GM12878 (cell line): ENCODE results near the gene SHROOM3. TPM values are rescaled to one million over a fixed set of nuclear protein-coding genes. Genes with fewer than 3 reads are reported as not detected.

Experiments
- ATAC-seq: fragments of 200-7000 bp; cut with Tn5 transposase; 3 replicates; pipeline ENCODE4 v1.9.1; 2020; ENCODE audit warnings: mild to moderate bottlenecking, moderate library complexity
- BruUV-seq: library from RNA; stranded (reverse); fragments of 400-500 nt; replicated peaks from 2 replicates; lab custom pipeline; 2021; lab: Mats Ljungman, UMichigan
- CTCF ChIA-PET: fragments of 300-600 bp; sonication (Branson Sonifier 250); formaldehyde crosslinking; extraction: SDS; loops from one replicate; lab custom pipeline; 2021; ENCODE audit warnings: inconsistent platforms; lab: Yijun Ruan, JAX
- POLR2A ChIA-PET: fragments of 350-600 bp; formaldehyde crosslinking; extraction: SDS; loops from one replicate; lab custom pipeline; 2021; ENCODE audit warnings: inconsistent platforms; lab: Charles Lee
- RAD21 ChIA-PET: fragments of 300-600 bp; sonication (Branson Sonifier 250); formaldehyde crosslinking; loops from one replicate; lab custom pipeline; 2023; ENCODE audit warnings: antibody characterized with exemption; ENCODE audit not compliant: unreplicated experiment; lab: Charles Lee
- SMC1A ChIA-PET: fragments of 300-600 bp; sonication (Branson Sonifier 250); formaldehyde crosslinking; loops from one replicate; lab custom pipeline; 2023; ENCODE audit not compliant: unreplicated experiment, uncharacterized antibody; lab: Charles Lee
- DNase-seq: peaks from one replicate; pipeline ENCODE4 v3.0.0-alpha.2; 2011; ENCODE audit warnings: low read depth, low spot score
- FAIRE-seq: peaks from 3 replicates; lab custom pipeline; 2011; peaks lifted over from hg19 to GRCh38; lab: Jason Lieb, UNC
- H2AFZ ChIP-seq: 2 replicates; pipeline ENCODE4 v1.6.0; 2011; ENCODE audit warnings: low read depth, low read length, control low read depth; ENCODE audit not compliant: control insufficient read depth
- H3K27ac ChIP-seq: 2 replicates; pipeline ENCODE4 v1.5.1; 2011; ENCODE audit warnings: control low read depth; ENCODE audit not compliant: control insufficient read depth, insufficient read depth
- H3K27me3 ChIP-seq, 2 experiments: replicated peaks in 1 of 2; 2 replicates each; pipeline versions ENCODE4 v1.6.0 to v1.6.1; 2011; ENCODE audit warnings: low read length in 1 of 2; ENCODE audit not compliant: control insufficient read depth in 2 of 2, insufficient read depth in 2 of 2
- H3K36me3 ChIP-seq, 2 experiments: 2 replicates each; pipeline ENCODE4 v1.5.1; 2011; ENCODE audit warnings: low read length in 1 of 2; ENCODE audit not compliant: control insufficient read depth in 2 of 2, insufficient read depth in 2 of 2
- H3K4me1 ChIP-seq: 2 replicates; pipeline ENCODE4 v1.6.1; 2011; ENCODE audit warnings: mild to moderate bottlenecking, low read length, moderate library complexity, mixed read lengths; ENCODE audit not compliant: control insufficient read depth, insufficient read depth
- H3K4me2 ChIP-seq: 2 replicates; pipeline ENCODE4 v1.6.0; 2011; ENCODE audit warnings: control low read depth; ENCODE audit not compliant: control insufficient read depth, insufficient read depth
- H3K4me3 ChIP-seq: fragments of 200-600 bp; sonication (generic); 2 replicates; pipeline ENCODE4 v1.5.1; 2016
- H3K79me2 ChIP-seq: 2 replicates; pipeline ENCODE4 v1.6.0; 2011; ENCODE audit warnings: low read length; ENCODE audit not compliant: control insufficient read depth, insufficient read depth
- H3K9ac ChIP-seq: 2 replicates; pipeline ENCODE4 v1.8.0; 2011; ENCODE audit warnings: low read length, control low read depth, mixed read lengths; ENCODE audit not compliant: control insufficient read depth, insufficient read depth
- H3K9me3 ChIP-seq: replicated peaks from 3 replicates; pipeline ENCODE4 v1.5.1; 2011; ENCODE audit warnings: mild to moderate bottlenecking, low read length; ENCODE audit not compliant: control insufficient read depth, insufficient read depth
- H4K20me1 ChIP-seq: 2 replicates; pipeline ENCODE4 v1.6.0; 2011; ENCODE audit not compliant: control insufficient read depth, insufficient read depth
- BACH1 ChIP-seq: fragments of 450-650 bp; IDR thresholded peaks from 2 replicates; pipeline ENCODE4 v1.6.1; 2017; ENCODE audit warnings: mild to moderate bottlenecking, borderline replicate concordance
- BHLHE40 ChIP-seq, 2 experiments: fragments of 450-650 bp in 1 of 2; IDR thresholded peaks; 2 replicates each; pipeline ENCODE4 v1.6.1; 2011 to 2017; ENCODE audit warnings: low read depth in 2 of 2, borderline replicate concordance in 1 of 2, improper control_type of control experiment in 1 of 2, low read length in 1 of 2, mild to moderate bottlenecking in 1 of 2
- CBX3 ChIP-seq: fragments of 200-600 bp; sonication (generic); IDR thresholded peaks from 2 replicates; pipeline ENCODE4 v1.6.1; 2016; ENCODE audit warnings: low read depth, borderline replicate concordance
- CBX5 ChIP-seq: sonication (generic); IDR thresholded peaks from 2 replicates; pipeline ENCODE4 v1.6.1; 2016; ENCODE audit warnings: low read depth, moderate library complexity, mild to moderate bottlenecking, inconsistent platforms
- CEBPZ ChIP-seq: fragments of 150-350 bp; IDR thresholded peaks from 2 replicates; pipeline ENCODE4 v1.6.1; 2016; ENCODE audit warnings: low read depth, low read length
- CHD1 ChIP-seq: IDR thresholded peaks from 2 replicates; pipeline ENCODE4 v1.6.1; 2012; ENCODE audit warnings: low read depth, low read length, improper control_type of control experiment
- EED ChIP-seq: sonication (generic); IDR thresholded peaks from 2 replicates; pipeline ENCODE4 v1.6.1; 2016; ENCODE audit warnings: antibody characterized with exemption, low read depth
- EP300 ChIP-seq, 2 experiments: fragments of 150-350 bp in 1 of 2; IDR thresholded peaks; 2 replicates each; pipeline ENCODE4 v1.6.1; 2011 to 2012; ENCODE audit warnings: low read depth in 2 of 2, low read length in 2 of 2, borderline replicate concordance in 1 of 2, improper control_type of control experiment in 1 of 2, inconsistent platforms in 1 of 2; ENCODE audit not compliant: control insufficient read depth in 1 of 2
- HDAC2 ChIP-seq: fragments of 200-600 bp; sonication (generic); IDR thresholded peaks from 2 replicates; pipeline ENCODE4 v1.6.1; 2017
- HSF1 ChIP-seq: fragments of 150-350 bp; IDR thresholded peaks from 2 replicates; pipeline ENCODE4 v1.6.1; 2014; ENCODE audit warnings: mild to moderate bottlenecking, low read depth, low read length
- NRF1 ChIP-seq: conservative IDR thresholded peaks from 2 replicates; pipeline ENCODE4 v1.6.1; 2011; ENCODE audit warnings: mild to moderate bottlenecking, low read depth, low read length, improper control_type of control experiment
- PAX5 ChIP-seq: IDR thresholded peaks from 2 replicates; pipeline ENCODE4 v1.6.1; 2011; ENCODE audit warnings: low read depth, low read length, borderline replicate concordance
- POLR2AphosphoS5 ChIP-seq: IDR thresholded peaks from 2 replicates; pipeline ENCODE4 v1.6.1; 2011; ENCODE audit warnings: mild to moderate bottlenecking, low read length, inconsistent platforms
- RBBP5 ChIP-seq: fragments of 200-600 bp; sonication (generic); conservative IDR thresholded peaks from 2 replicates; pipeline ENCODE4 v1.6.1; 2016
- SMAD1 ChIP-seq: fragments of 450-650 bp; IDR thresholded peaks from 2 replicates; pipeline ENCODE4 v1.6.1; 2018; ENCODE audit warnings: mild to moderate bottlenecking, low read depth; ENCODE audit not compliant: partially characterized antibody
- SP1 ChIP-seq: IDR thresholded peaks from one replicate; pipeline ENCODE4 v1.6.1; 2011; ENCODE audit warnings: low read depth, low read length
- USF1 ChIP-seq: IDR thresholded peaks from 2 replicates; pipeline ENCODE4 v1.6.1; 2011; ENCODE audit warnings: borderline replicate concordance, low read depth, mild to moderate bottlenecking, moderate library complexity, mixed read lengths, low read length; ENCODE audit not compliant: insufficient read depth; ENCODE audit errors: extremely low read length
- ZNF217 ChIP-seq: fragments of 450-650 bp; IDR thresholded peaks from 2 replicates; pipeline ENCODE4 v1.6.1; 2017; ENCODE audit warnings: antibody characterized with exemption, mild to moderate bottlenecking
- ZNF622 ChIP-seq: fragments of 450-650 bp; IDR thresholded peaks from 2 replicates; pipeline ENCODE4 v1.6.1; 2017; ENCODE audit warnings: mild to moderate bottlenecking, inconsistent platforms
- in situ Hi-C: fragments of 300-500 bp; cut with MboI; formaldehyde crosslinking; loops from 9 replicates; pipeline ENCODE4 v1.14.3; 2018; ENCODE audit warnings: mixed read lengths
- intact Hi-C: fragments of 100-400 bp; cut with micrococcal nuclease; formaldehyde crosslinking; loops from one replicate; pipeline ENCODE4 v1.14.2; 2022; ENCODE audit not compliant: unreplicated experiment
- polyA plus RNA-seq, 11 experiments: library from polyadenylated mRNA; depleted of rRNA in 4 of 11; unstranded in 6 of 11; stranded (reverse) in 5 of 11; fragments of >200 nt; fragmentation: Nextera tagmentation in 4 of 11; fragmentation: Illumina TruSeq in 1 of 11; extraction: Ambion mirVana in 4 of 11; extraction: Trizol in 1 of 11; gene quantifications; 1 replicate in 1 of 11; 2 replicates in 10 of 11; pipeline versions ENCODE4 v1.2.1 to v1.2.3, GENCODE V29; 2011 to 2016; ENCODE audit warnings: inconsistent platforms in 2 of 11, missing spikeins in 2 of 11, low read depth in 1 of 11
- total RNA-seq, 4 experiments: library from RNA; depleted of rRNA in 3 of 4; stranded (reverse); fragments of >200 nt in 3 of 4; fragmentation: Illumina TruSeq in 1 of 4; extraction: Trizol in 1 of 4; gene quantifications; 2 replicates each; pipeline versions ENCODE4 v1.2.1 to v1.2.3, GENCODE V29; 2013 to 2021

The SHROOM3 gene
- total and polyA plus RNA-seq, 10 of the 15 experiments (the other 5 are each of a cell fraction or from before 2014, with no cell fraction given) = under 0.01 to 0.29 (median 0.08) TPM; not detected in 1

GRCh38 chr4:76754439-76754838 is 319.4 kb downstream of the SHROOM3 start (continued):
- TF ChIP-seq CBX5 (no peak), EP300 (IDR thresholded peaks at IDR 0.05; ENCODE audit: borderline replicate concordance in 1 of 2, control insufficient read depth in 1 of 2, low read depth in 2 of 2, low read length in 2 of 2) (no peak), POLR2AphosphoS5 (no peak), BACH1 (no peak), SP1 (no peak), BHLHE40 (IDR thresholded peaks at IDR 0.05; ENCODE audit: borderline replicate concordance in 1 of 2, low read depth in 2 of 2, low read length in 1 of 2) (no peak)

- intact Hi-C loops = no loop called here
- CTCF ChIA-PET = interaction anchor here (0.6 to 1.4 kb wide), 3 partner anchors 13 to 289 kb away, joined by 3 read pairs; no protein-coding TSS in a partner anchor
- no TSS peak for BruUV-seq
- H3K9me3 ChIP-seq = no peaks in the 10 kb centered on the region; the same call in 2 of the 3 replicates
- H3K4me2 ChIP-seq = no peak overlapping the region
- in situ Hi-C loops = no loop called here
- TF ChIP-seq USF1 (no peak), HDAC2 (no peak), SMAD1 (no peak), CHD1 (no peak), CEBPZ (no peak), HSF1 (no peak), PAX5 (no peak), ZNF217 (no peak), BACH1 (no peak), NRF1 (no peak), CBX3 (no peak), ZNF622 (no peak), RBBP5 (no peak), EED (no peak)
- TF ChIP-seq, all 136 proteins: peak for 0
- Histone ChIP-seq H3K36me3 (no peaks in the 10 kb centered on the region), H4K20me1 (no peaks in the 10 kb centered on the region), H3K4me1 (peaks cover 15% of the 10 kb centered on the region), H3K4me3 (no peak overlapping the region), H3K27me3 (peaks cover 0 to 3% of the 10 kb centered on the region in 2 experiments; a peak in 2 of 4 replicates), H3K79me2 (no peaks in the 10 kb centered on the region), H2AFZ (no peak overlapping the region), H3K9ac (no peak overlapping the region), H3K27ac (no peak overlapping the region)
- FAIRE-seq = no peak
- SMC1A ChIA-PET = interaction anchor here (0.6 to 1.1 kb wide), 2 partner anchors 325 to 401 kb away, joined by 3 read pairs; no protein-coding TSS in a partner anchor
- RAD21 ChIA-PET = interaction anchor here (0.5 to 0.9 kb wide), 2 partner anchors 222 to 325 kb away, joined by 3 read pairs; no protein-coding TSS in a partner anchor
- DNase-seq = no peak
- ATAC-seq = no peak
- POLR2A ChIA-PET = interaction anchor here (0.6 kb wide), 1 partner anchor 18 kb away, joined by 3 read pairs; no protein-coding TSS in a partner anchor
These were observed 320.7 kb downstream of the SHROOM3 start for GRCh38 chr4:76755756-76756155.
